H1 (cell line): ENCODE results near the gene CHAC2. TPM values are rescaled to one million over a fixed set of nuclear protein-coding genes. Genes with fewer than 3 reads are reported as not detected.

ENCODE experiments used
- CTCF ChIA-PET: fragments of 300-600 bp; sonication (Branson Sonifier 250); formaldehyde crosslinking; loops from one replicate; lab custom pipeline; 2021; ENCODE audit not compliant: partially characterized antibody; lab: Charles Lee
- POLR2A ChIA-PET: fragments of 300-600 bp; sonication (Branson Sonifier 250); formaldehyde crosslinking; loops from one replicate; lab custom pipeline; 2021; ENCODE audit warnings: inconsistent platforms; ENCODE audit not compliant: partially characterized antibody; lab: Charles Lee
- DNase-seq, 2 experiments: peaks; one replicate each; pipeline versions ENCODE4 v3.0.0 to v3.0.0-alpha.2; 2010 to 2022; ENCODE audit warnings: low spot score in 2 of 2, low read depth in 1 of 2, mixed read lengths in 1 of 2
- FAIRE-seq: peaks from 2 replicates; lab custom pipeline; 2011; peaks lifted over from hg19 to GRCh38; lab: Jason Lieb, UNC
- H2AFZ ChIP-seq: 2 replicates; pipeline ENCODE4 v1.8.1; 2012; ENCODE audit warnings: low read length, inconsistent platforms
- H2AK5ac ChIP-seq: 2 replicates; pipeline ENCODE4 v1.6.1; 2013; ENCODE audit warnings: low read depth, low read length
- H2BK120ac ChIP-seq: replicated peaks from 2 replicates; pipeline ENCODE3; 2013; ENCODE audit warnings: low read depth, low read length, inconsistent platforms
- H2BK12ac ChIP-seq: 2 replicates; pipeline ENCODE4 v1.6.1; 2013; ENCODE audit warnings: low read depth, low read length
- H2BK15ac ChIP-seq: 2 replicates; pipeline ENCODE4 v1.6.1; 2013; ENCODE audit warnings: low read length
- H2BK20ac ChIP-seq: 2 replicates; pipeline ENCODE4 v1.6.1; 2013; ENCODE audit warnings: low read length
- H2BK5ac ChIP-seq: 2 replicates; pipeline ENCODE4 v1.6.1; 2013; ENCODE audit warnings: low read depth, low read length
- H3K14ac ChIP-seq: 2 replicates; pipeline ENCODE4 v1.6.1; 2013; ENCODE audit warnings: inconsistent platforms; ENCODE audit not compliant: insufficient read length
- H3K18ac ChIP-seq: 2 replicates; pipeline ENCODE4 v1.6.1; 2013; ENCODE audit warnings: low read length; ENCODE audit errors: extremely low read depth
- H3K23ac ChIP-seq: 2 replicates; pipeline ENCODE4 v1.6.1; 2013; ENCODE audit warnings: inconsistent platforms; ENCODE audit not compliant: insufficient read length
- H3K23me2 ChIP-seq: 2 replicates; pipeline ENCODE4 v1.6.1; 2013; ENCODE audit warnings: low read depth, low read length
- H3K27ac ChIP-seq: 2 replicates; pipeline ENCODE4 v1.6.1; 2011; ENCODE audit warnings: low read depth, low read length, inconsistent platforms
- H3K27me3 ChIP-seq, 4 experiments: replicated peaks in 1 of 4; 1 replicate in 1 of 4; 2 replicates in 3 of 4; pipeline versions ENCODE4 v1.6.1 to v1.8.1; 2011 to 2013; ENCODE audit warnings: low read length in 3 of 4, mild to moderate bottlenecking in 3 of 4, inconsistent platforms in 2 of 4, mixed read lengths in 2 of 4, moderate library complexity in 1 of 4; ENCODE audit not compliant: control insufficient read depth in 3 of 4, insufficient read depth in 3 of 4; ENCODE audit errors: extremely low read depth in 1 of 4
- H3K36me3 ChIP-seq, 4 experiments: 2 replicates each; pipeline versions ENCODE4 v1.6.1 to v1.8.1; 2011 to 2013; ENCODE audit warnings: mild to moderate bottlenecking in 4 of 4, low read length in 3 of 4, moderate library complexity in 2 of 4, control low read depth in 1 of 4, inconsistent platforms in 1 of 4; ENCODE audit not compliant: insufficient read depth in 4 of 4, control insufficient read depth in 2 of 4
- H3K4ac ChIP-seq: replicated peaks from 2 replicates; pipeline ENCODE3; 2013; ENCODE audit warnings: low read length, low read depth, mixed read lengths, inconsistent platforms; ENCODE audit not compliant: insufficient read length
- H3K4me1 ChIP-seq, 4 experiments: replicated peaks in 1 of 4; 1 replicate in 1 of 4; 2 replicates in 3 of 4; pipeline versions ENCODE4 v1.6.1 to v1.8.1; 2011 to 2013; ENCODE audit warnings: low read length in 3 of 4, inconsistent platforms in 2 of 4, mixed read lengths in 1 of 4; ENCODE audit not compliant: insufficient read depth in 4 of 4, control insufficient read depth in 3 of 4
- H3K4me2 ChIP-seq, 2 experiments: 2 replicates each; pipeline versions ENCODE4 v1.6.1 to v1.8.1; 2011 to 2013; ENCODE audit warnings: low read depth in 2 of 2, low read length in 2 of 2, control low read depth in 1 of 2, inconsistent platforms in 1 of 2, mild to moderate bottlenecking in 1 of 2; ENCODE audit not compliant: insufficient read depth in 1 of 2
- H3K4me3 ChIP-seq, 4 experiments: fragments of 200-600, 300-600 bp in 1 of 4; sonication (generic), shearing (Covaris generic), sonication (Bioruptor Twin) in 1 of 4; 2 replicates each; pipeline versions ENCODE4 v1.5.1 to v1.8.1; 2011 to 2016; ENCODE audit warnings: low read length in 4 of 4, low read depth in 3 of 4, control low read depth in 2 of 4, inconsistent platforms in 2 of 4, mild to moderate bottlenecking in 2 of 4, mixed read lengths in 1 of 4, moderate library complexity in 1 of 4; ENCODE audit not compliant: insufficient read depth in 2 of 4; ENCODE audit errors: extremely low read depth in 1 of 4
- H3K56ac ChIP-seq: replicated peaks from 2 replicates; pipeline ENCODE3; 2013; ENCODE audit warnings: low read depth, mild to moderate bottlenecking, mixed read lengths, low read length, inconsistent platforms; ENCODE audit not compliant: insufficient read length
- H3K79me1 ChIP-seq: 2 replicates; pipeline ENCODE4 v1.6.1; 2013; ENCODE audit warnings: low read depth, low read length, control low read depth
- H3K79me2 ChIP-seq, 2 experiments: 2 replicates each; pipeline versions ENCODE4 v1.6.1 to v1.8.1; 2012 to 2013; ENCODE audit warnings: low read length in 2 of 2, mild to moderate bottlenecking in 2 of 2, inconsistent platforms in 1 of 2; ENCODE audit not compliant: insufficient read depth in 2 of 2, control insufficient read depth in 1 of 2
- H3K9ac ChIP-seq, 4 experiments: replicated peaks in 1 of 4; 1 replicate in 1 of 4; 2 replicates in 3 of 4; pipeline versions ENCODE4 v1.6.1 to v1.8.1; 2011 to 2013; ENCODE audit warnings: low read depth in 3 of 4, low read length in 3 of 4, control low read depth in 2 of 4, mild to moderate bottlenecking in 2 of 4, moderate library complexity in 2 of 4, inconsistent platforms in 1 of 4; ENCODE audit errors: extremely low read depth in 1 of 4
- H3K9me3 ChIP-seq, 2 experiments: 2 replicates each; pipeline versions ENCODE4 v1.6.1 to v1.8.1; 2012 to 2013; ENCODE audit warnings: mild to moderate bottlenecking in 2 of 2, moderate library complexity in 2 of 2, control low read depth in 1 of 2, inconsistent platforms in 1 of 2, low read depth in 1 of 2, low read length in 1 of 2, mixed read lengths in 1 of 2; ENCODE audit not compliant: insufficient read depth in 2 of 2
- H4K20me1 ChIP-seq, 2 experiments: replicated peaks in 1 of 2; 2 replicates each; pipeline versions ENCODE3 to v1.8.1; 2011 to 2013; ENCODE audit warnings: inconsistent platforms in 2 of 2, low read length in 2 of 2, mild to moderate bottlenecking in 1 of 2; ENCODE audit not compliant: insufficient read depth in 2 of 2, control insufficient read depth in 1 of 2
- H4K5ac ChIP-seq: 2 replicates; pipeline ENCODE4 v1.6.1; 2013; ENCODE audit warnings: low read length, low read depth, mixed read lengths, inconsistent platforms; ENCODE audit not compliant: insufficient read length
- H4K8ac ChIP-seq: 2 replicates; pipeline ENCODE4 v1.8.0; 2013; ENCODE audit warnings: mild to moderate bottlenecking, moderate library complexity, low read length, inconsistent platforms; ENCODE audit not compliant: insufficient read depth; ENCODE audit errors: extremely low read depth
- H4K91ac ChIP-seq: replicated peaks from 2 replicates; pipeline ENCODE3; 2013; ENCODE audit warnings: low read length, mixed read lengths, inconsistent platforms; ENCODE audit not compliant: insufficient read length
- ATF3 ChIP-seq: IDR thresholded peaks from 2 replicates; pipeline ENCODE4 v1.6.1; 2011; ENCODE audit warnings: low read depth, mild to moderate bottlenecking, low read length; ENCODE audit not compliant: insufficient read depth
- CTBP2 ChIP-seq: IDR thresholded peaks from 2 replicates; pipeline ENCODE4 v1.7.0; 2011; ENCODE audit warnings: borderline replicate concordance, mild to moderate bottlenecking, moderate library complexity, mixed read lengths, low read length; ENCODE audit not compliant: insufficient read depth, insufficient read length
- JUND ChIP-seq: IDR thresholded peaks from 2 replicates; pipeline ENCODE4 v1.6.1; 2011; ENCODE audit warnings: mild to moderate bottlenecking, improper control_type of control experiment, low read length
- NANOG ChIP-seq: IDR thresholded peaks from 2 replicates; pipeline ENCODE4 v1.6.1; 2011; ENCODE audit warnings: low read length, low read depth, mild to moderate bottlenecking, inconsistent platforms; ENCODE audit not compliant: insufficient read depth, poor library complexity, severe bottlenecking
- SP2 ChIP-seq: IDR thresholded peaks from 2 replicates; pipeline ENCODE4 v1.6.1; 2012; ENCODE audit warnings: mild to moderate bottlenecking, low read length, inconsistent platforms
- WGBS, 2 experiments: shearing (Covaris generic) in 1 of 2; methylation state at CpG; one replicate each; pipeline versions ENCODE4 v1.1.6 to v1.1.7; 2013 to 2015; ENCODE audit warnings: low lambda C conversion rate in 2 of 2, mixed read lengths in 2 of 2, inconsistent platforms in 1 of 2, low coverage in 1 of 2, missing lambda C conversion rate in 1 of 2; ENCODE audit not compliant: insufficient replicate concordance in 2 of 2, insufficient coverage in 1 of 2, insufficient read length in 1 of 2; ENCODE audit errors: extremely low coverage in 1 of 2, missing lambda C conversion rate in 1 of 2; 5-methylcytosine and 5-hydroxymethylcytosine counted together
- polyA plus RNA-seq, 7 experiments: library from polyadenylated mRNA; depleted of rRNA in 3 of 7; stranded (reverse) in 5 of 7; unstranded in 2 of 7; fragments of >200 nt in 5 of 7; fragments of 200-250 nt in 2 of 7; gene quantifications; 1 replicate in 5 of 7; 2 replicates in 1 of 7; 4 replicates in 1 of 7; pipeline versions ENCODE4 v1.2.1 to v1.2.3, GENCODE V29; 2011 to 2013; ENCODE audit warnings: missing spikeins in 2 of 7, mixed read lengths in 2 of 7
- total RNA-seq: library from RNA; stranded (reverse); fragmentation: NEBNext Ultra II Directional; extraction: Animal tissue kit (Norgen Biotek cat#: 25700); gene quantifications from 2 replicates; pipeline ENCODE4 v1.2.1, GENCODE V29; 2021

Gene CHAC2
- total and polyA plus RNA-seq, 2 of the 8 experiments (the other 6 are each of a cell fraction or from before 2014, with no cell fraction given) = 5.4 to 11.2 TPM

GRCh38 chr2:53785366-53785765, 17.8 kb downstream of the CHAC2 start:
- Histone ChIP-seq H3K79me2 (peaks cover 24 to 87% of the 10 kb centered on the region in 2 experiments), H3K23ac (no peak overlapping the region), H3K23me2 (peaks cover 5% of the 10 kb centered on the region), H3K27me3 (no peaks in the 10 kb centered on the region), H3K9me3 (no peaks in the 10 kb centered on the region), H2BK5ac (no peak overlapping the region), H3K18ac (no peak overlapping the region), H2AK5ac (no peak overlapping the region), H2BK12ac (no peak overlapping the region), H3K79me1 (peaks cover 8% of the 10 kb centered on the region), H2BK120ac (no peak overlapping the region), H2AFZ (no peak overlapping the region), H4K91ac (no peak overlapping the region), H2BK15ac (no peak overlapping the region), H3K9ac (peak overlapping the region in 2 of 4 experiments; percentile 97 to 98; a peak in 3 of 7 replicates), H3K36me3 (peaks cover 0 to 5% (median 1%) of the 10 kb centered on the region in 4 experiments; a peak in 2 of 8 replicates), H3K4me1 (peaks cover 0 to 14% (median 3%) of the 10 kb centered on the region in 4 experiments; a peak in 4 of 7 replicates), H3K4me3 (peak overlapping the region; percentile 79 to 100 (median 98); a peak in 7 of 8 replicates), H3K4me2 (peak overlapping the region; percentile 91 to 100), H3K4ac (no peak overlapping the region), H4K20me1 (peaks cover 5 to 6% of the 10 kb centered on the region in 2 experiments)
- CTCF ChIA-PET = no interaction called here
- WGBS, 2 experiments = 84% methylated on average over 11 of the region's 11 CpGs; no CpG with 5 or more reads in 1 of the 2 experiments
- DNase-seq (no peak), FAIRE-seq (no peak)
- POLR2A ChIA-PET = interaction anchor here (1.0 to 12.8 kb wide), 2 partner anchors 14 to 17 kb away, joined by 3 to 124 read pairs; partner anchors contain the start of gene CHAC2
- TF ChIP-seq JUND (no peak), NANOG (no peak), ATF3 (no peak), SP2 (no peak), CTBP2 (no peak)
- TF ChIP-seq, all 59 proteins: peak for 0
- Histone ChIP-seq H2BK20ac (no peak overlapping the region), H4K8ac (no peak overlapping the region), H4K5ac (no peak overlapping the region), H3K14ac (no peak overlapping the region), H3K27ac (no peak overlapping the region), H3K56ac (no peak overlapping the region)
